IMR-90 (cell line): ENCODE data around the gene ABCA2. TPM values are rescaled to one million over a fixed set of nuclear protein-coding genes. Genes with fewer than 3 reads are reported as not detected.

ENCODE experiments used
- ATAC-seq: fragments of 200-7000 bp; cut with Tn5 transposase; 2 replicates; pipeline ENCODE4 v1.9.1; 2020; ENCODE audit warnings: low read depth, mild to moderate bottlenecking, moderate library complexity
- BruUV-seq: library from RNA; stranded (reverse); fragments of 400-500 nt; replicated peaks from 2 replicates; lab custom pipeline; 2021; lab: Mats Ljungman, UMichigan
- CTCF ChIA-PET: fragments of 300-600 bp; formaldehyde crosslinking; extraction: SDS; loops from one replicate; lab custom pipeline; 2021; ENCODE audit warnings: antibody characterized with exemption; lab: Yijun Ruan, JAX
- POLR2A ChIA-PET: fragments of 300-600 bp; sonication (Branson Sonifier 250); formaldehyde crosslinking; loops from one replicate; lab custom pipeline; 2022; ENCODE audit warnings: antibody characterized with exemption; ENCODE audit not compliant: unreplicated experiment; lab: Charles Lee
- DNase-seq: peaks from one replicate; pipeline ENCODE4 v3.0.0; 2013
- H2AFZ ChIP-seq: replicated peaks from 2 replicates; pipeline ENCODE3; 2013; ENCODE audit warnings: low read length, mild to moderate bottlenecking; ENCODE audit not compliant: poor library complexity
- H2AK5ac ChIP-seq: 2 replicates; pipeline ENCODE4 v1.6.1; 2013; ENCODE audit warnings: low read depth, low read length, inconsistent platforms
- H2AK9ac ChIP-seq: replicated peaks from 2 replicates; pipeline ENCODE3; 2013; ENCODE audit warnings: mild to moderate bottlenecking, low read depth, low read length, moderate library complexity; ENCODE audit not compliant: poor library complexity
- H2BK120ac ChIP-seq: 2 replicates; pipeline ENCODE4 v1.6.1; 2013; ENCODE audit warnings: low read depth, low read length, inconsistent platforms
- H2BK15ac ChIP-seq: 3 replicates; pipeline ENCODE4 v1.6.1; 2013; ENCODE audit warnings: low read depth, low read length, inconsistent platforms
- H2BK20ac ChIP-seq: 2 replicates; pipeline ENCODE4 v1.6.1; 2013; ENCODE audit warnings: low read depth, mild to moderate bottlenecking, inconsistent platforms, low read length, moderate library complexity
- H2BK5ac ChIP-seq: 2 replicates; pipeline ENCODE4 v1.6.1; 2013; ENCODE audit warnings: mild to moderate bottlenecking, low read depth, low read length, inconsistent platforms; ENCODE audit not compliant: poor library complexity, severe bottlenecking
- H3K14ac ChIP-seq: replicated peaks from 2 replicates; pipeline ENCODE4 v1.6.1; 2013; ENCODE audit warnings: low read depth, low read length, inconsistent platforms
- H3K18ac ChIP-seq: 2 replicates; pipeline ENCODE4 v1.6.1; 2013; ENCODE audit warnings: low read depth, low read length, control low read depth
- H3K23ac ChIP-seq: 2 replicates; pipeline ENCODE4 v1.6.1; 2013; ENCODE audit warnings: low read depth, low read length, inconsistent platforms
- H3K27ac ChIP-seq: 2 replicates; pipeline ENCODE4 v1.5.1; 2013; ENCODE audit warnings: mild to moderate bottlenecking, control low read depth, low read length; ENCODE audit not compliant: insufficient read depth
- H3K27me3 ChIP-seq: 2 replicates; pipeline ENCODE4 v1.6.1; 2013; ENCODE audit warnings: low read length; ENCODE audit not compliant: control insufficient read depth, insufficient read depth
- H3K36me3 ChIP-seq: 2 replicates; pipeline ENCODE4 v1.6.1; 2013; ENCODE audit warnings: low read length, mixed read lengths; ENCODE audit not compliant: control insufficient read depth, insufficient read depth
- H3K4ac ChIP-seq: 2 replicates; pipeline ENCODE4 v1.6.1; 2013; ENCODE audit warnings: low read depth, low read length, inconsistent platforms
- H3K4me1 ChIP-seq: 2 replicates; pipeline ENCODE4 v1.6.1; 2013; ENCODE audit warnings: low read length, mixed read lengths; ENCODE audit not compliant: control insufficient read depth, insufficient read depth
- H3K4me2 ChIP-seq: 2 replicates; pipeline ENCODE4 v1.6.1; 2013; ENCODE audit warnings: low read depth, mild to moderate bottlenecking, control low read depth, low read length, moderate library complexity
- H3K4me3 ChIP-seq: 2 replicates; pipeline ENCODE4 v1.5.1; 2013; ENCODE audit warnings: low read depth, mild to moderate bottlenecking, control low read depth, low read length, moderate library complexity; ENCODE audit not compliant: insufficient read depth
- H3K56ac ChIP-seq: 2 replicates; pipeline ENCODE4 v1.6.1; 2013; ENCODE audit warnings: low read length, inconsistent platforms; ENCODE audit not compliant: insufficient read depth; ENCODE audit errors: extremely low read depth
- H3K79me1 ChIP-seq, 2 experiments: 2 replicates each; pipeline ENCODE4 v1.6.1; 2013; ENCODE audit warnings: low read length in 2 of 2, inconsistent platforms in 1 of 2, low read depth in 1 of 2
- H3K9ac ChIP-seq: 2 replicates; pipeline ENCODE4 v1.6.1; 2013; ENCODE audit warnings: low read depth, low read length, control low read depth
- H3K9me1 ChIP-seq: 2 replicates; pipeline ENCODE4 v1.6.1; 2013; ENCODE audit warnings: low read length, inconsistent platforms; ENCODE audit not compliant: insufficient read depth
- H3K9me3 ChIP-seq: 2 replicates; pipeline ENCODE4 v1.6.1; 2013; ENCODE audit warnings: low read length; ENCODE audit not compliant: control insufficient read depth, insufficient read depth
- H4K20me1 ChIP-seq: 2 replicates; pipeline ENCODE4 v1.6.1; 2013; ENCODE audit warnings: low read length, inconsistent platforms; ENCODE audit not compliant: insufficient read depth
- H4K5ac ChIP-seq: 2 replicates; pipeline ENCODE4 v1.6.1; 2013; ENCODE audit warnings: mild to moderate bottlenecking, low read depth, low read length, control low read depth
- H4K8ac ChIP-seq, 2 experiments: 2 replicates each; pipeline ENCODE4 v1.6.1; 2013; ENCODE audit warnings: low read depth in 2 of 2, low read length in 2 of 2, control low read depth in 1 of 2, inconsistent platforms in 1 of 2
- H4K91ac ChIP-seq: 2 replicates; pipeline ENCODE4 v1.6.1; 2013; ENCODE audit warnings: low read depth, low read length, inconsistent platforms; ENCODE audit not compliant: insufficient read depth
- CEBPB ChIP-seq: IDR thresholded peaks from 2 replicates; pipeline ENCODE4 v1.6.1; 2012; ENCODE audit warnings: low read depth, low read length, improper control_type of control experiment
- CHD1 ChIP-seq: IDR thresholded peaks from 2 replicates; pipeline ENCODE4 v1.6.1; 2012; ENCODE audit warnings: low read depth, low read length, improper control_type of control experiment
- CTCF ChIP-seq: conservative IDR thresholded peaks from 2 replicates; pipeline ENCODE4 v1.5.1; 2012; ENCODE audit warnings: mild to moderate bottlenecking, low read depth, low read length, improper control_type of control experiment
- ELK1 ChIP-seq: fragments of 150-350 bp; IDR thresholded peaks from 2 replicates; pipeline ENCODE4 v1.6.1; 2016; ENCODE audit warnings: low read depth, mild to moderate bottlenecking, low read length, moderate library complexity, borderline replicate concordance
- FOS ChIP-seq: fragments of 150-350 bp; IDR thresholded peaks from 2 replicates; pipeline ENCODE4 v1.6.1; 2016; ENCODE audit warnings: low read depth, low read length
- MAFK ChIP-seq: IDR thresholded peaks from 2 replicates; pipeline ENCODE4 v1.6.1; 2012; ENCODE audit warnings: low read depth, low read length, improper control_type of control experiment
- MAZ ChIP-seq: IDR thresholded peaks from 2 replicates; pipeline ENCODE4 v1.6.1; 2012; ENCODE audit warnings: low read depth, mild to moderate bottlenecking, low read length, improper control_type of control experiment, moderate library complexity, borderline replicate concordance
- MXI1 ChIP-seq: IDR thresholded peaks from 2 replicates; pipeline ENCODE4 v1.6.1; 2012; ENCODE audit warnings: low read depth, mild to moderate bottlenecking, low read length, moderate library complexity, borderline replicate concordance
- POLR2A ChIP-seq: IDR thresholded peaks from 2 replicates; pipeline ENCODE4 v1.6.1; 2012; ENCODE audit warnings: mild to moderate bottlenecking, low read depth, low read length
- RAD21 ChIP-seq: IDR thresholded peaks from 2 replicates; pipeline ENCODE4 v1.6.1; 2012; ENCODE audit warnings: low read length, improper control_type of control experiment
- RCOR1 ChIP-seq: IDR thresholded peaks from 2 replicates; pipeline ENCODE4 v1.6.1; 2012; ENCODE audit warnings: mild to moderate bottlenecking, low read length, improper control_type of control experiment; ENCODE audit not compliant: insufficient replicate concordance
- RFX5 ChIP-seq: IDR thresholded peaks from 2 replicates; pipeline ENCODE4 v1.8.0; 2012; ENCODE audit warnings: low read depth, mild to moderate bottlenecking, low read length, moderate library complexity
- SMC3 ChIP-seq: fragments of 150-350 bp; IDR thresholded peaks from 2 replicates; pipeline ENCODE4 v1.6.1; 2016; ENCODE audit warnings: low read depth, mild to moderate bottlenecking, antibody characterized with exemption, low read length, moderate library complexity
- USF2 ChIP-seq: fragments of 150-350 bp; IDR thresholded peaks from 2 replicates; pipeline ENCODE4 v1.6.1; 2017; ENCODE audit warnings: mild to moderate bottlenecking, antibody characterized with exemption, low read length, low read depth
- WGBS, 2 experiments: methylation state at CpG; one replicate each; pipeline versions ENCODE4 v1.1.5 to v1.1.7; 2013; ENCODE audit warnings: missing lambda C conversion rate in 2 of 2; ENCODE audit not compliant: insufficient read length in 1 of 2; ENCODE audit errors: extremely low coverage in 2 of 2; 5-methylcytosine and 5-hydroxymethylcytosine counted together
- dilution Hi-C: fragments of 300-500 bp; cut with HindIII; formaldehyde crosslinking; loops from one replicate; pipeline ENCODE4 v1.14.3; 2018; ENCODE audit warnings: low sequenced_read_pairs; ENCODE audit not compliant: unreplicated experiment
- in situ Hi-C: fragments of 300-500 bp; cut with MboI; formaldehyde crosslinking; loops from 3 replicates; pipeline ENCODE4 v1.14.3; 2019; ENCODE audit warnings: low sequenced_read_pairs, inconsistent platforms, mixed read lengths
- intact Hi-C: fragments of 100-400 bp; cut with micrococcal nuclease; formaldehyde crosslinking; loops from 2 replicates; pipeline ENCODE4 v1.10.0; 2022
- polyA plus RNA-seq, 3 experiments: library from polyadenylated mRNA; depleted of rRNA; stranded (reverse); fragments of >200 nt; gene quantifications; 2 replicates each; pipeline ENCODE4 v1.2.3, GENCODE V29; 2012; ENCODE audit warnings: low replicate concordance in 1 of 3
- total RNA-seq: library from RNA; depleted of rRNA; stranded (reverse); fragments of >200 nt; gene quantifications from 2 replicates; pipeline ENCODE4 v1.2.3, GENCODE V29; 2012

Gene ABCA2
- total and polyA plus RNA-seq, 2 of the 4 experiments (the other 2 are of a cell fraction): 3.8 to 46.0 TPM

GRCh38 chr9:136960212-136960937 lies 67.7 kb downstream of the ABCA2 start:
- H3K4ac ChIP-seq: no peak overlapping the region
- ChIA-PET CTCF (interaction anchor here (1.0 kb wide), 1 partner anchor 13 kb away, joined by 4 read pairs; no protein-coding TSS in a partner anchor), POLR2A (no interaction called here)
- H2BK15ac ChIP-seq: no peak overlapping the region
- H4K8ac ChIP-seq: no peak overlapping the region
- no peak for DNase-seq
- H2AK9ac ChIP-seq: peak overlapping the region; percentile 13
- no peak overlapping the region for H2AFZ ChIP-seq
- WGBS, 2 experiments: 66% methylated on average over 8 of the region's 19 CpGs; no CpG with 5 or more reads in 1 of the 2 experiments
- no peak overlapping the region for H4K5ac ChIP-seq
- no peak overlapping the region for H3K4me3 ChIP-seq
- H3K23ac ChIP-seq: no peak overlapping the region
- no peak overlapping the region for H3K14ac ChIP-seq
- H3K9ac ChIP-seq: no peak overlapping the region
- no peak overlapping the region for H3K27ac ChIP-seq
- peaks cover 22% of the 10 kb centered on the region for H3K27me3 ChIP-seq
- no TSS peak for BruUV-seq
- TF ChIP-seq CTCF (no peak), POLR2A (no peak), USF2 (no peak), RCOR1 (no peak), MAZ (no peak), MAFK (no peak), RAD21 (no peak), SMC3 (no peak), CHD1 (no peak), ELK1 (no peak), RFX5 (no peak), CEBPB (no peak), FOS (no peak), MXI1 (no peak)
- no peak overlapping the region for H3K4me2 ChIP-seq
- no peaks in the 10 kb centered on the region for H3K79me1 ChIP-seq
- H2BK20ac ChIP-seq: no peak overlapping the region
- intact Hi-C loops: no loop called here
- H3K4me1 ChIP-seq: no peaks in the 10 kb centered on the region
- no peak overlapping the region for H4K91ac ChIP-seq
- in situ Hi-C loops: no loop called here
- H3K9me1 ChIP-seq: peaks cover 2% of the 10 kb centered on the region; the same call in 1 of the 2 replicates
- H3K18ac ChIP-seq: no peak overlapping the region
- H3K56ac ChIP-seq: no peak overlapping the region
- H2AK5ac ChIP-seq: no peak overlapping the region
- dilution Hi-C loops: no loop called here
- H3K9me3 ChIP-seq: peaks cover 3% of the 10 kb centered on the region
- no peaks in the 10 kb centered on the region for H4K20me1 ChIP-seq
- ATAC-seq: no peak
- no peak overlapping the region for H2BK5ac ChIP-seq
- no peak overlapping the region for H2BK120ac ChIP-seq
- H3K36me3 ChIP-seq: no peaks in the 10 kb centered on the region
